Chondrocyte (in vitro differentiated cells): Measurements from ENCODE around the gene CFAP46. TPM values are rescaled to one million over a fixed set of nuclear protein-coding genes. Genes with fewer than 3 reads are reported as not detected.
A peak's percentile ranks its signal among the peaks of the same experiment; 100 is the strongest.

Source experiments
- DNase-seq: peaks from one replicate; pipeline ENCODE4 v3.0.0; 2021; ENCODE audit warnings: mixed read lengths, low spot score
- H3K27ac Mint-ChIP-seq: one replicate; pipeline ENCODE4 v1.8.0; 2021; ENCODE audit warnings: mild to moderate bottlenecking, moderate library complexity, mixed read lengths; ENCODE audit not compliant: unreplicated experiment
- H3K27me3 Mint-ChIP-seq: 2 replicates; pipeline ENCODE4 v1.8.0; 2021; ENCODE audit warnings: low read depth, mixed read lengths
- H3K36me3 Mint-ChIP-seq: 2 replicates; pipeline ENCODE4 v1.8.0; 2021; ENCODE audit warnings: low read depth, mixed read lengths
- H3K4me1 Mint-ChIP-seq: 2 replicates; pipeline ENCODE4 v1.8.0; 2021; ENCODE audit warnings: low read depth, mild to moderate bottlenecking, mixed read lengths
- H3K4me3 Mint-ChIP-seq: one replicate; pipeline ENCODE4 v1.8.0; 2021; ENCODE audit warnings: mild to moderate bottlenecking, moderate library complexity, mixed read lengths; ENCODE audit not compliant: unreplicated experiment
- H3K9me3 Mint-ChIP-seq: 2 replicates; pipeline ENCODE4 v1.8.0; 2021; ENCODE audit warnings: low read depth, mixed read lengths
- CTCF ChIP-seq: fragments of 200-600 bp; sonication (generic); IDR thresholded peaks from 2 replicates; pipeline ENCODE4 v1.5.0; 2021; ENCODE audit warnings: antibody characterized with exemption, mild to moderate bottlenecking, moderate library complexity
- total RNA-seq: library from RNA; stranded (reverse); gene quantifications from 3 replicates; pipeline ENCODE4 v1.2.1, GENCODE V29; 2021

CFAP46 gene
- total RNA-seq, 1 donor from 2014 or later, result 0.92 TPM

GRCh38 chr10:132820056-132820455 lies 122.3 kb downstream of the CFAP46 start:
- no peaks in the 10 kb centered on the region for H3K4me1 Mint-ChIP-seq
- TF ChIP-seq CTCF, result no peak
- H3K27ac Mint-ChIP-seq, result no peak overlapping the region
- no peak for DNase-seq
- no peak overlapping the region for H3K4me3 Mint-ChIP-seq
- H3K9me3 Mint-ChIP-seq, result peaks cover 13% of the 10 kb centered on the region
- peaks cover 5% of the 10 kb centered on the region for H3K36me3 Mint-ChIP-seq
- peaks cover 46% of the 10 kb centered on the region for H3K27me3 Mint-ChIP-seq

- Mint-ChIP-seq H3K4me3 (no peak overlapping the region), H3K36me3 (peaks cover 5% of the 10 kb centered on the region), H3K4me1 (no peaks in the 10 kb centered on the region), H3K27me3 (peaks cover 53% of the 10 kb centered on the region), H3K27ac (no peak overlapping the region), H3K9me3 (peaks cover 13% of the 10 kb centered on the region)
- DNase-seq, result no peak
- no peak for TF ChIP-seq CTCF
Measured at GRCh38 chr10:132817701-132818211, 124.6 kb downstream of the CFAP46 start.

GRCh38 chr10:132816718-132817117 lies 125.7 kb downstream of the CFAP46 start:
- TF ChIP-seq CTCF, result no peak
- H3K4me3 Mint-ChIP-seq, result no peak overlapping the region
- H3K27me3 Mint-ChIP-seq, result peaks cover 53% of the 10 kb centered on the region
- H3K36me3 Mint-ChIP-seq, result peaks cover 5% of the 10 kb centered on the region
- H3K4me1 Mint-ChIP-seq, result no peaks in the 10 kb centered on the region
- H3K27ac Mint-ChIP-seq, result no peak overlapping the region
- H3K9me3 Mint-ChIP-seq, result peaks cover 13% of the 10 kb centered on the region
- DNase-seq, result peak; percentile 14

GRCh38 chr10:132815168-132815857 lies 127.1 kb downstream of the CFAP46 start:
- Mint-ChIP-seq H3K9me3 (peaks cover 13% of the 10 kb centered on the region), H3K36me3 (peaks cover 5% of the 10 kb centered on the region), H3K4me3 (no peak overlapping the region), H3K27me3 (peaks cover 55% of the 10 kb centered on the region), H3K4me1 (no peaks in the 10 kb centered on the region), H3K27ac (no peak overlapping the region)
- DNase-seq, result peak; percentile 59
- no peak for TF ChIP-seq CTCF

- H3K27ac Mint-ChIP-seq, result no peak overlapping the region
- peaks cover 7% of the 10 kb centered on the region for H3K9me3 Mint-ChIP-seq
- peaks cover 54% of the 10 kb centered on the region for H3K27me3 Mint-ChIP-seq
- H3K36me3 Mint-ChIP-seq, result peaks cover 5% of the 10 kb centered on the region
- peak; percentile 55 for DNase-seq
- no peak overlapping the region for H3K4me3 Mint-ChIP-seq
- H3K4me1 Mint-ChIP-seq, result no peaks in the 10 kb centered on the region
- TF ChIP-seq CTCF, result no peak
Measured at GRCh38 chr10:132814469-132814856, 127.9 kb downstream of the CFAP46 start.
